A549 treated with Hydrocortisone at 1 μM for 4 hours (cell line): Measurements from ENCODE around the gene DERL2. TPM values are rescaled to one million over a fixed set of nuclear protein-coding genes. Genes with fewer than 3 reads are reported as not detected.

Experiments
- total RNA-seq: library from RNA; stranded (reverse); fragments of 200-300 nt; extraction: Qiagen RNA extraction; gene quantifications from 5 replicates; pipeline ENCODE4 v1.2.3, GENCODE V29; 2022

The DERL2 gene
- 86.8 to 116 TPM (median 112 TPM) in 5 replicates for total RNA-seq

DNA sequence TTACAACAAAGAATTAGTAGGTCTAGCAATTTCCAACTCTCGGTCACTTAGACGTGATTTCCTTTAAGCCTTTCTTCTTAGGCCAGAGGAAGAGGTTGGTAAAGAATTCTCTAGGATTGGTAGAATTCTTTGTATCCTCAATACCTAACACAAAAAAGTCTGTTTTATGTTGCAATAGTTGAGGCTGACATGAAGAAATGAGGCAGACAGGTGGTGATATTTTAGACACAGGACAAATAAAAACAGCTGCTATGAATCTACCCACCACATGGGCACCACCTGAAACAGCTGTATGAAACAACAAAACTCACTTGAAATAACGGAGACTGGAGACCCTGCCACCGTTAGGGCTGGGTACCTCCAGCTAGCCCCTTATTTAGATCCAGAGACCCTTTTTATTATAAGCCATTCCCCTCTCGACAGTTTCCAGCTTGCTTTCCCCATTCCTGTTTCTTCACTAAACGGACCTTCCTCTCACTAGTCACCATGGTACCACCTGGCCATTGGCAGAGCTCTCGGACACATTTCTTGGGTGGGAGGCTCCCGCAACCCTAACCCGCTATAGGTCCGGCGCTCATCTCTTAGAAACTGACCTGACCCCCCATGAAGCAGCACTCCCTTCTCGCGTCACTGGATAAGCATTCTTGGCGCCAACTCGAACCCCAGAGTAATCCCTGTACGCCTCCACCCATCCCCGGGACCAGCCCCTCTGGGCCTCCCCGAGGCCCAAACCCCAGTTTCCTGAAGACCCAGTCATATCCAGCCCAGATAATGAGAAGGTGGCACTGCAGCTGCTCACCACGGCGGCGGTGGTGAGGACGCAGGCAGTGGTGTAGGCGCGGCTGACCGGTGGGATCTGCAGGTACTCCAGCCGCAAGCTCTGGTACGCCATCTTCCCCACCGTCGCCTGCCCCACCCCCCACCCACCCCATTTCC lies at the start of gene DERL2:
Gene DERL2, minus strand, starts transcription at position 909 of the 936 bp plus-strand sequence. Its CDS starts 17 bp downstream, at position 892.

GRCh38 chr17:5486206-5487124 lies 487 bp upstream of the DERL2 start, which contains the start of gene MIS12:
Gene MIS12, plus strand, starts transcription at chr17:5486566. Its CDS starts 2,297 bp downstream, at chr17:5488863.

GRCh38 chr17:5438716-5439445 lies 47.1 kb downstream of the DERL2 start, which contains the start of gene C1QBP:
Gene C1QBP, minus strand, starts transcription at chr17:5439155. Its CDS starts 82 bp downstream, at chr17:5439073.

Other genes with a start within 250 kb of the DERL2 start
- gene RABEP1, start 203.9 kb downstream of the DERL2 start, total RNA-seq, result 39.5 to 45.3 TPM (median 41.9 TPM) in 5 replicates
- 67.4 to 108 TPM (median 80.6 TPM) in 5 replicates for gene NUP88, start 66.5 kb downstream of the DERL2 start, total RNA-seq
- 30.9 to 41.7 TPM (median 31.9 TPM) in 5 replicates for gene RPAIN, start 66.0 kb downstream of the DERL2 start, total RNA-seq
- 494 to 607 TPM (median 572 TPM) in 5 replicates for gene C1QBP, start 47.0 kb downstream of the DERL2 start, total RNA-seq
- 24.3 to 33.2 TPM (median 28.1 TPM) in 5 replicates for gene DHX33, start 17.2 kb downstream of the DERL2 start, total RNA-seq
- gene MIS12, start 388 bp upstream of the DERL2 start, total RNA-seq, result 15.2 to 19.3 TPM (median 15.6 TPM) in 5 replicates
- 2.6 to 3.2 TPM (median 3.0 TPM) in 5 replicates for gene NLRP1, start 98.3 kb upstream of the DERL2 start, total RNA-seq